HEK293 (cell line): ENCODE data around the gene SEMA4F.

Experiments used
- CTCF ChIP-seq: fragments of 450-650 bp; formaldehyde crosslinking; IDR thresholded peaks from 2 replicates; pipeline ENCODE4 v1.5.1; 2016; ENCODE audit warnings: missing biosample characterization, missing genetic modification characterization
- YY1 ChIP-seq: fragments of 450-650 bp; formaldehyde crosslinking; IDR thresholded peaks from 2 replicates; pipeline ENCODE4 v1.5.1; 2018; ENCODE audit warnings: missing biosample characterization, missing genetic modification characterization
- ZNF138 ChIP-seq: fragments of 450-650 bp; formaldehyde crosslinking; IDR thresholded peaks from 2 replicates; pipeline ENCODE4 v1.5.1; 2016; ENCODE audit warnings: missing biosample characterization, missing genetic modification characterization, borderline replicate concordance
- ZNF280D ChIP-seq: fragments of 450-650 bp; formaldehyde crosslinking; IDR thresholded peaks from 2 replicates; pipeline ENCODE4 v1.5.1; 2016; ENCODE audit warnings: missing biosample characterization, missing genetic modification characterization
- ZNF548 ChIP-seq: fragments of 450-650 bp; formaldehyde crosslinking; IDR thresholded peaks from 2 replicates; pipeline ENCODE4 v1.5.1; 2016; ENCODE audit warnings: missing biosample characterization, missing genetic modification characterization
- ZNF571 ChIP-seq: fragments of 450-650 bp; formaldehyde crosslinking; IDR thresholded peaks from 2 replicates; pipeline ENCODE4 v1.5.0; 2017; ENCODE audit warnings: missing biosample characterization, missing genetic modification characterization
- ZNF677 ChIP-seq: fragments of 450-650 bp; IDR thresholded peaks from 2 replicates; pipeline ENCODE4 v1.5.0; 2018; ENCODE audit warnings: missing biosample characterization, mild to moderate bottlenecking, missing genetic modification characterization, moderate library complexity

- TF ChIP-seq ZNF280D (tag by site-specific recombination) (no peak), CTCF (tag by site-specific recombination) (peak; percentile 68; the same call in 1 of the 2 replicates), ZNF548 (tag by site-specific recombination) (no peak), ZNF138 (tag by site-specific recombination) (no peak), ZNF571 (no peak), YY1 (tag by site-specific recombination) (no peak), ZNF677 (tag by site-specific recombination) (no peak)
These were observed 36.5 kb downstream of the SEMA4F start for GRCh38 chr2:74690571-74690970.
